ELF-1 (cell line): ENCODE measurements around the gene L3HYPDH.

Experiments
- DNase-seq: peaks from one replicate; pipeline ENCODE4 v3.0.0-alpha.2; 2016; ENCODE audit warnings: low read depth, low spot score

The L3HYPDH gene

DNA sequence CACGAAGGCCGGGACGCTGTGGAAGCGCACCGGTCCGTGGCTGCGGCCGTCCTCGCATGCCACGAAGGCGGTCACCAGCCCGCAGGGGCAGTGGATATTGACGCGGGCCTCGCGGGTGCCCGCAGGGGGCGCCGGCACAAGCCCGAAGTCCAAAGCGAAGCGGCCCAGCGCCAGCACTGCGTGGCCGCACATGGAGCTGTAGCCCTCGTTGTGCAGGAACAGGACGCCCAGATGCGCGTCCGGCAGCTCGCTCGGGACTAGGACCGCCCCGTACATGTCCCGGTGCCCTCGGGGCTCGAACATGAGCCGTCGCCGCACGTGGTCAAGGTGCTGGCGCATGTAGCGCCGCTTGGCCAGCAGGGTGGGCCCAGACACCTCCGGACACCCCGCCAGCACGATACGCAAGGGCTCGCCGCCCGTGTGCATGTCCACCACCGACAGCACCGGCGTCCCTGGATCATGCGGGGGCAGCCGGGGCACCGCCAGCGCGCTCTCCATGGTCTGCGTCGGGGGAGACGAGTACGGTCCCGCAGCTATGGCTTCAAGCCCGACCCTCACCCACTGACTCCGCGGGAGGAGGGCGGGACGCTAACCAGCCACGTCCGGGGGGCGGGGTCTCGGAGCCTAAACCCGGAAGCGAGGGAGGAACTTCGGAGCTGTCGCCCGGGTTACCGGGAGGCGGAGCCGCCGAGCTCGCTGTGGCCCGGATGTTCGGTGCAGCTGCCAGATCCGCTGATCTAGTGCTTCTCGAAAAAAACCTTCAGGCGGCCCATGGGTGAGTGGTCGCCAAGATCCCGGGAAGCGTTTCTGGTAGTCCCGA is at the start of gene L3HYPDH, which contains the start of gene JKAMP:
Gene L3HYPDH, minus strand, starts transcription at position 590 of the 820 bp plus-strand sequence. Its CDS starts 92 bp downstream, at position 498.
Gene JKAMP, plus strand, starts transcription at position 699 of the 820 bp plus-strand sequence. Its CDS starts 73 bp downstream, at position 772.
- DNase-seq: peak; percentile 98

DNA sequence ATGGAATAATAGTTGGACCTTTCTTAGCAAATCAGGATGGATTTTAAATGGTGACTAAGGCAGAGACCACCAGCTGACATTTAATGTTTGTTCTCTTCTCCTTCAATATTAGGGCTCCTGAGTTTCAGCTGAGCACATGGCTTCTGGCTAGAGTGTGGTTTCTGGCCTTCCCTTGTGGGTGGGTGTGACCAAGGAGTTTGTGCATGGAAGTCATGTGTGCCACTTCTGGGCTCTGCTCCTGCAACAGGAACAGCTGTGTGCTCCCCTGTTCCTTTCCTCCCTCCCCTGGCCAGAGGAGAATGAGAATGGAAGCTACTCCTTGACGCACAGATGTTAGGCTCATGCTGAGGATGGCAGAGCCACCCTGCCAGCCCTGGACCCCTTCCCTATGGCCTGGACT is 48.2 kb upstream of the L3HYPDH start:
- no peak for DNase-seq

DNA sequence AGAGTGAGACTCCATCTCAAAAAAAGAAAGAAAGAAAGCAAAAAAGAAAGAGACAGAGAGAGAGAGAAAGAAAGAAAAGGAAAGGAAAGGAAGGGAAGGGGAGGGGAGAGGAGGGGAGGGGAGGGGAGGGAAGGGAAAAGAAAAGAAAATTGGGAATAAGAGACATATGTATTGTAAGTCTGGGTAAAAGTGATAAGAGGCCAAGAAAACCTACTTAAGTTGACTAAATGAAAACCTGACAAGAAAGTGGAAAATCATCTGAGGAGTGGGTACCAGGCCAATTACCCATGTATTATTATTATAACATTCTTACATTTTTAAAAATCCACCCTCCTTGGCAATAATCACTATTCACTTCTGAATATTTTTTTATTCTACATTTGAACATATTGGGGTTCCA is 46.1 kb upstream of the L3HYPDH start:
- no peak for DNase-seq

DNA sequence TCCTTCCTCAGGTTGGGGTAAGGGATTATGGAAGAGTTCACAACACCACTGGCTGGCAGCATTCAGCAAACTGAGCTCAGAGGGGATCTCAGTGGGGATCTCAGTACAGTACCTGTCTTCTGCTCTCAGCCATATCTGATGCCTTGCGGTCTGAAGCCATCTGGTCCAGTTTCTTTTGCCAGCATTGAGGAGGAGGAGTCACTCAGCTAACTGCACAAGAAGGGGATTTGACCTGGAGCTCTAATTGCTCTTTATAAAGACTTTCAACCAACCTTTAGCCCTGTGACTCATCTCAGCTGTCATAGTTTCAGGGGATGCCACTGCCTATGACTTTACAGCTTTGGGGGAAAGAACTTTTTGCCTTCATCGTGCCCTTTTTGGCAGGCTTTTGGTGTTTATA is 45.0 kb upstream of the L3HYPDH start:
- DNase-seq: no peak

DNA sequence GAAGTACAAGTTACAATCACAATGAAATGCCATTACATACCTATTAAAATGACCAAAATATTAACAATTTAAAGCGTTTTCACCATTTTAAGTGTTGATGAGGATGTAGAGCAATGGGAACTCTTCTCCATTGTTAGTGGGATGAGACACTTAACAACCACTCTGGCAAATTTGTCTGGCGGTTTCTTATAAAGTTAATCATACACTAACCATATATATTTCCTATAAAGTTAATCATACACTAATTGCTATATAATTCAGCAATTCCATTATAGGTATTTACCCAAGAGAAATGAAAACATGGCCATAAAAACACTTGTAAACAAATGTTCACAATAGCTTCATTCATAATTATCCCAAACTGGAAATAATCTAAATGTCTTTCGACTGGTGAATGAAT is 36.0 kb upstream of the L3HYPDH start:
- DNase-seq: no peak

DNA sequence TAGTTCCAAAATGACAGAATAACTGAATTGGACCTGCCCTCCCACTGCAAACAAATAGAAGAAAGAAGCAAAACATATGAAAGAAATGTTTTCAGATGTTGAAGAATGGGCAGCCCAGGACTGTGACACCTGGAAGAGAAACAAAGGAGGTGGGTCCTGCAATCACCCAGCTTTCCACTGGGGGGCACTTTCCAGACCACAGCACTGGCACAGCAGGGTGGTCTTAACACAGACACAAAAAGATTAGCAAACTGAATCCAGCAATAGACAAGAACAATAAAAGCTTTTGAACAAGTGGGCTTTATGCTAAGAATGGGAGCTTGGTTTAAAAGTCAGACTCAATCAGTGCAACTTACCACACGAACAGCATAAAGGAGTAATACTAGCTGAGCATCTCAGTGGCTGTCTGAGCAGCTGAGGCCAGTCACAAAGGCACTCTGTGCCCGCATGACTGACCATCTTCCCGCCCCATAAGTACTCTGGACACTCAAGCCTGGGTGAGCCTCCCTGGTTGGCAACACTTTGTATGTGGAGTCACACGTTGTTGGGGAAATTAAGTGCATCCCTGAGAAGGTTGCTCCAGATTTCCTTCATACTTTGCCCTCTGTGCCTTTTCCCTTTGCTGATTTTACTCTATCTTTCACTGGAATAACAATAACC is 27.8 kb upstream of the L3HYPDH start:
- peak; percentile 65 for DNase-seq

DNA sequence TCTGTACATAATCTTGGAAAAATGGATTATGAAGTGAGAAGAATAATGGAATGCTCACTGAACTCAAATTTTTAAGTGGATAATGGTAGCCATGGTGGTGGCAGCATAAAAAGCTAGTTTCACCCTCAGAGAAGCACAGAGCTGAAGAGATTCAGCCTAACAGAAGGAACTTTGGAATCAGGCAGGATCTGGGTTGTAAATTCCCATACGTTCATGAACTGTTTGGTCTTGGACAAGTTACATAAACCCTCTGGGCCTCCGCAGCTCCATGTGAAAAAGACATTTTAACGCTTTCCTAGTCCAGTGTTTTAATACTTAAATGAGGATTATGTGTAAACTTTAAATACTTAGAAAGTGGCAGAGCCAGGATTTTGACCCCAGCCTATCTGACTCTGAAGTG is 26.8 kb upstream of the L3HYPDH start:
- DNase-seq: no peak

DNA sequence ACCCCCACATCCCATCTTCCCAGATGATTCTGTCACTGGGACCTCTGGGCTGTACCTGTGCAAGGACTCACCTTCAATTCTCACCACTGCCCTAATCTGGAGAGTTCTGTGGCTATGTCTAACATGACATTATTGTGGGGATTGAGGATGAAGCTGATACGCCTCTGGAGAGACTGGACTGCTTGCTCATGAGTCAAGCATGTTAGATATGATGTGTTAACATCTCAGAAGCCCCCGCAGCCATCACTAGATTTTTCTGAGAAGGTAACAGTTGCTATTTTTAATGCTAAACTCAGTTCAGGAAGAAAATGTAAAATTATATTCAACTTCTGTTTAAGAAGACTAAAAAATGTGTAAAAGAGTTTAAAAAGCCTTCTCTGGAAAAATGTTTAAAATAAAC is 25.8 kb upstream of the L3HYPDH start:
- DNase-seq: no peak

DNA sequence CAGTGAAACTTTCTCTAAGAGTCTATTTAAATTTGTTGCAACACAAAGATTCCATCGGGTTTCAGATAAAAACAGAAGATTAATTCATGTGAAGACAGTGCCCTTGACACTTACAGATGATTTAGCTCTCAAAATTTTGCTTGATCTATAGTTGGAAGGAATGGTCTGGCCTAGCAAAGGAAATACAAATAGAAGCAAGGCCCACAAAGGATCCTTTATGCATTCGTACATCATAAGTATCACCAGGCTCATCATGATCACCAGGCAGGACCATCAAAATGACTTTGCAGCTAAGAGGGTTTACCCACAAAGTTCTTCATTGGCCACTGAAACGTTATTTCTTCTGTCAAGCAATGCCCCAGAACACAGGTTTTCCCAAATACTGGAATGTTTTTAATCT is 24.9 kb upstream of the L3HYPDH start:
- no peak for DNase-seq

DNA sequence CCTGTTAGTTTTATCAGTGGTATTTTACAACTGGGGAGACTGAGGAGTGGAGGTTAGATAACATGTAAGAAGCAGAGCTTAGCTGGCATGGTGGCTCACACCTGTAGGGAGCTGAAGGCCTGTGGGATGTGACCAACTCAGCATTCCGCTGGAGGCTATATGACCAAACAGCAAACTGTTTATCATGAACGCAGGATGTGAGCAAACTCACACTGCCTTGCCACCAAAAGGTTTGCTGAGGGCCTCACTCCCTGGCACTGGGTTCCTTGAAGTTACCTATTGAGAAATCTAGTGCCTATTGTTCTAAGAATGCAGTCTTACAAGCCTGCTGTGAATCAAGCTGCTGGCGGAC is 23.5 kb upstream of the L3HYPDH start:
- no peak for DNase-seq

DNA sequence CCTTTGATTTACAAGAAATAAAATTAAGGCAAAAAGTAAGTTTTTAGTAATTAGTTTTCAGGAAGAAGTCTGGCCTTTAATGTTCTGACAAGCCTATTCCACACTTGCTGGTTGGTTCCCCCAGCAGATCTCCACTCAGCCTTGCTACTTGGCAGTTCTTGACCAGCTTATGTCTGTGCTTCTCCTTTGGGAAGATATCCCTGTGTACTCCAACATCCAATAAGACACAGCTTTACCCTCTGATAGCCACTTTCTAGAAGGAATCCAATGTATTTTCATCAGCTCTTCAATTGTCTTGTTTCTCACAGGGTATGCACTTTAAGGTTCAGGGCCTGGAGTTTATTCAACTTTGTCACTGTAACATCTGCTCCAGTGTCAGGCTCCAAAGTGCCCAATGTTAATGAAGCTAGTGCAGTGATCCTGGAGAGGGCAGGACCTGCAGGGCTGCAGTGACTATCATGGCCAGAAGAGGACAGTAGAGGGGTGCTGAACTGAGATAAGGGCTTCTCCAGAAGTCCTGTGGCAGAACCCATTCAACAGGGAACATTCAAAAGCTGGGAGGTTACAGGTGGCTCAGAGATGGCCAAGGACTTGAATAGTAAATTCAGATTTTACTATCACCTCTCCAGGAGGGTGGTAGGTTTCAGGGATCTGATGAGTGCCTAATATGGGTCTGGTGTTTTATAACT is 23.0 kb upstream of the L3HYPDH start:
- DNase-seq: peak; percentile 88

DNA sequence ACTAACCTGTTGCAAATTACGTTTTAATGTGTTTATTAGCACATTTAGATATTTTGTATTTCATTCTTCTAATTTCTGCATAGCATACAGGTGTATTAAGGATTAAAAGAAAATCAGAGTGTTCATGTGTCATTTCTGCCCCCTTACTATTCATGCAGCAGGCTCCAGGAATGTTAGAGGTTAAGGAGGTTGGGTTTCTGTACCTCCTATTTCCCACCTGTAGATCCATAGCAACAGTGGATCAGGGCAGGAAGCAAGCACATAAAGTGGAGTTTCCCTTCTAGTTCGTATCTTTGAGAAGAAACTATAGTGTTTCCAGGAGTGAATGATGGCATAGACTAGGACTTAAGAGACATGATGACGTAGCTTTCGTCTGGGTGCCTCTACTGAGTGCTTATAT is 19.0 kb upstream of the L3HYPDH start:
- no peak for DNase-seq

DNA sequence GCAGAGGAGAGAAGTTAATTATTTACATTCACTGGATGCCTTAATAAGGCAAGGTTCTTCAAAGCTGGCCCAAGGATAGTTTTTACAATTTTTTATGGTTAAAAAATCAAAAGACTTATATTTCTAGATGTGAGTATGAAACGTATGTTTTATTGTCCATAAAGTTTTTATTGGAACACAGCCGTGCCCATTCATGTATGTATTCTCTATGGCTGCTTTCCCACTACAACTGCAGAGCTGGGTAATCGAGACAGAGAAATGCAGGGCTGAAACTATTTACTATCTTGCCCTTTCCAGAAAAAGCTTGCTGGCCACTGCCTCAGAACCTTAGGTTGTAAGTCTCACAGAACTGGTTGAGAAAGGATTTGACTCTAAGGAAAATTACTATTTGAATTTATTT is 16.5 kb upstream of the L3HYPDH start:
- DNase-seq: no peak

DNA sequence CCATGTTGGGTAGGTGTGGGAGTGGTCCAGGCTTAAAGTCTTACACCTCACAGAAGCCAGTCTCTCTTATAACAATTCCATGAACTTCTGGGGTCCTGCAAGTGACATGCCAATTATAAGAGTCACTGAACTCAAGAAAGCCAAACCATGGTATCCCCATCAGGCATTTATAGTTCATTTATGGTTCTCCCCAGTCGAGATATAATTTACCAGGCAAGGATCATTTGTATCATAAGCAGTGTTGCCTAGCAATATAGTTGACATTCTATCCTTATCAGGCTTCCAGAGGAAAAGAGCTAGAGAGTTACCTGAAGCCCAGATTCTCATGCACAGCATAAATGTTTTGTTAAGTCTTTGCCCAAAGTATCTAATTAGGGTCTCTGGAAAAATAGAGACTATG is 8.2 kb upstream of the L3HYPDH start:
- no peak for DNase-seq

DNA sequence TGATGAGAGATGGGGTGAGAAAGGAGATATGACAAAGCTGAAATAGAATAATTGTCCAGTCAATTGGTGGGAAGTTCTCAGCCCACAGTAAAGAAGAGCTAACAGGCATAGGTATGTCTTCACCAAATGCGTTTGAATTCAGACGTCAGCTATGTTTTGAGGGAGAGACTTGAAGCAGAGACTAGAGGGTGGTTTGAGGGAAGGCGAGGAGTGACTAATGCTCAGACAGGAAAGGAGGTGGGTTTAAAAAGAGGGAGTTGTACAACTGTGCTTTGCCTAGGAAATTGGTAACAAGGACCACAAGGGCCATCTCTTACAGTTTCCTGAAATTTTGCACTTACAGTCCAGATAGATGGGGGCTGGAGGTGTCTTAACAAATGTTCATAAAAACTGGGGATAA is 6.5 kb upstream of the L3HYPDH start:
- DNase-seq: no peak

DNA sequence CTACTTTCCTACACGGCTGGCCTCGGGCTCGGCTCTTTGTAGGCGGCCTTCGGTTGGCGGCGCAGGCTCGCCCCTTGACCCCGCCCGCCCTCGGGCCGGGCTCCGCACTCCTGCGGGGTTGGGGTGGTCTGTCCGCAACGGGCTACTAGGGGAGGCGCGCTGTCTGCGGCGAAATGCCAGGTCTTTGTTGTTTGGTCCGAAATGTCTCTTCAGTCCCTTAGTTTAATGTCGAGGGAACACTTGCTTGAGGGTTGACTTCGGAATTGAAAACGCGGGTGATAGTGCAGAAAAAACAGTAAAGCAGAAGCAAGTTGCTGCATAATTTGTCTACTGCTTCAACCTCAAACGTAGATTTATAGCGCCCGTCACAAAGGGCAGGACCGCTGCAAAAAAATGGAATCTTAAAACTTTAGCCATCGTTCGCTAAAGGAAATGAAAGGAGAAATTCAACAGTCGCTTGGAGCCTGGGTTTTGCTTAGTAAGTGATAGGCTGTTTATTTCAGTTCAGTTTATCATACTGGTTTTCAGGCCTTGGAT is 499 bp upstream of the L3HYPDH start:
- no peak for DNase-seq

DNA sequence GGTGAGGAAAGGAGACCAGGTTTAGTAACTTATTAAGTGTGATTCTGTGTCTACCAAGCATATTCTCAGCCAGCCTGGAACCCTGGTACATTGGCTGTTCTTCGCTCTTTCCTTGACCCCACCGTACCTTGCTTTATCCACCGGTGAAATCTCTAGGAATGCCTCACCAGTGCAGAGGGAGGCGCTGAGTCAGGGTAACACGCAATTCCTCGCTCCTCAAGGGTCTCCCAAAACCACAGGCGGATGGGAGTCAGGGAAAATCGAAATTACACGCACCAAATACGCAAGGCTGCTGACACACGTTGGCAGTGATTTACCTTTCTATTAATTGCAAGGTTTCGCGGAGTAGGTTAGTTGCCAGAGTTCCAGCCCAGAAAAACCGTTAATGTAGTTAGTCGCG is 845 bp downstream of the L3HYPDH start:
- no peak for DNase-seq

DNA sequence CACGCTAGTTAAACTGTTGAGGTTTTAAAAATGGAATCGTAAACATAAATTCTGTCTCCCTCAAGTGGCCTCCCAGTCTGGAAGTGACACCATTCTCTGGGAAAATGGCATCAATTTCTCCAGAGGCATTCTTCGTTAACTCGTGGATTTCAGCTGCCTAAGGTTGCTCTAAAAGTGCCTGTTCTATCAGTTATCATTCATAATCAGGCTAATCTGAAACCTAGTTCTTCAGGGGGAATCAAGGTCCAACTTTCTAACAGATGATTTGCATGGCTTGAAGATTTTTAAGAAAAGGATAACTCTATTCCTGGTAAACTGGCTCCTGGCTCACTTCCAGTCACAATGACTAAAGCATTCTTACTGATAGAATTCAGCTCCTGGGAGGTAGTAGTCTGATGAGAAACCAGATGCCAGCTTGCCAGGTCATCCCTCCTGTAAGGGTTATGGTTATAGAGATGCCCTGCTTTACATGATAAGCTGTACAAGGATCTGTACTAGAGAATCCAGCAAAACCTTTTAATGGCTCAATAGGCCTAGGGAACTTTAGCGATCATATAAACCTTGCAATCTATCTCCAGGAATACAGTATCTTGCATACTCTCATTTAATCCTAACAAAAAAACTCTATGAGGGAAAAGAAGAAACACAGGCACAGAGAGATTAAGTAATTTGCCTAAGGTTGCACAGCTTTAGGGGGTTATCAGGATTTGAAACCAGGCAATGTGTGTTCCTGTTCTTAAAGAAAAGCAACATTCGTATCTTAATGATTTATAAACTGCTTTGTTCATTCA is 1.5 kb downstream of the L3HYPDH start:
- DNase-seq: no peak

DNA sequence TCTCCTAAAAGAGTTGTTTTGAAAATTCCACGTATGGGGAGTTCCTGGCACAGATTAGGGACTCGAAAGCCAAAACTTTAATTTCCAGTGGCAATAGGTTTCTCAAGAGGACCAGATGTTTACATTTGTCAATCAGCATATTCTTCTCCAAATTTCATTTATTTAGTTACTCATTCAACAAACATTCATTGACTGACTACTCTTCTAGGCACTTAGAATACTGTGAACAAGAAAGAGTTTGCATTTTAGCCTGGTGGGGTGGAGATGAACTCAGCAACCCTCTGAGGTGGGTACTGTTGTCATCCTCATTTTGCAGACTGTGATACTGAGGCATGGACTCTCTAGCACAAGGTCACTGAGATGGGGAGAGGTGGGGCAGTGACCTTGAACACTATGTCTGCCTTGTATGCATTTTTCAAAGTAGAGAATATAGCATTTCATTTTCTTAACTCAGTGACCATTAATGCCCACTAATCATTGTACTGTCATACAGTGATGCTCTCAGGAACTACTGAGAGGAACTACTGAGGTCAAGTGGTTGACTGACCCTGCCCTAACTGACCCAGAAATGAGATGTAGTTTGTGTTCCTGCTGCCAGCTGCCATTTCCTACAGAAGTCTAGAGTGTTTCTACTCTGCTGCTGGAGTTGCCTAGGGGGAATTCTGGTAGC is 2.2 kb downstream of the L3HYPDH start:
- DNase-seq: no peak

DNA sequence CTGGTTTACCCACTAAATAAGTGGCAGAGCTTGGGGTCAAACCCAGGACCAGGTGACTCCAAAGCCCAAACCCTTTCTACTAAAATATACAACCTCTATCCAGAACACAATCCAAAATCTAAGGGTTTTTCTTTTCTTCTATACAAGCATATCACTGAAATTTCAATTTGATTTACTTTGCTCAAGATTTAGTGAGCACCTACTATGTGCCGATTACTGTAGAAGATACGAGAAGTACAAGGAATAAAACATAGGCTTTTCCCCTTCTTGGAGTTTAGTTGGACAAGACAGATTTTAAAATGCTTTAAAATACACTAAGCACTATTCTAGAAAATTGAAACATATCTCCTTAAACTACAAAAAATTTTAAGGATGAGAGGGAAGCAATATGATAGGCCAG is 2.8 kb downstream of the L3HYPDH start:
- DNase-seq: no peak

DNA sequence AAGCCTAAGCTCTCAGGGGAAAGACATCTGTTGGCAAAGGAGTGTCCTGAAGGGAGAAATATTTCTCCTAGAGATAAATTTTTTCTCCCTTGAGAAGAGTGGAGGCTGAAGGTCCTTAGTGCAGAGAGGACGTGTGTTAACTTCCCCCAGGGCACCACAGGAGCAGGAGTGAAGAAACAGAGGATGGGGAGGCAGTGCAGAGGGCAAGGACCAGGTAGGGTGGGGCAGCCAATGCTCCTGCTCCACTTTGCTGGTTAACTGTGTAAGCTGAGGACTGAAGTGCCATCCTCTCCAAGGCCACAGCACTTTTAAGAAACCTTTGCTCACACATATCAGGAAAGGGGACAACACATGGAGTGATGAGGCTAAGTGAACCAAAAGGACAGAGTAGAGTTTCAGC is 4.0 kb downstream of the L3HYPDH start:
- DNase-seq: no peak
